ENCODE measurements around the gene SLC36A4.

GRCh38 chr11:93128574-93128973 lies 69.2 kb downstream of the SLC36A4 start:
- no peak for TF ChIP-seq RCOR1 (IDR thresholded peaks at IDR 0.05; ENCODE audit: insufficient replicate concordance, low read length)
- no peak for TF ChIP-seq CTCF (conservative IDR thresholded peaks at IDR 0.05; ENCODE audit: low read depth, low read length)
- TF ChIP-seq POLR2A (IDR thresholded peaks at IDR 0.05; ENCODE audit: low read depth, low read length): no peak
- no peak for TF ChIP-seq USF2 (IDR thresholded peaks at IDR 0.05; ENCODE audit: low read depth, low read length)
- TF ChIP-seq RFX5 (IDR thresholded peaks at IDR 0.05; ENCODE audit: low read depth, low read length): no peak
- TF ChIP-seq ELK1 (IDR thresholded peaks at IDR 0.05; ENCODE audit: borderline replicate concordance, low read depth, low read length): no peak
- TF ChIP-seq MAFK (IDR thresholded peaks at IDR 0.05; ENCODE audit: low read depth, low read length): no peak
- no peak for TF ChIP-seq CHD1 (IDR thresholded peaks at IDR 0.05; ENCODE audit: low read depth, low read length)
- TF ChIP-seq FOS (IDR thresholded peaks at IDR 0.05; ENCODE audit: low read depth, low read length): no peak
- TF ChIP-seq CEBPB (IDR thresholded peaks at IDR 0.05; ENCODE audit: low read depth, low read length): no peak
- no peak for TF ChIP-seq RAD21 (IDR thresholded peaks at IDR 0.05; ENCODE audit: low read length)
- TF ChIP-seq BHLHE40 (IDR thresholded peaks at IDR 0.05; ENCODE audit: low read depth, low read length): no peak

All from IMR-90 (cell line).